Activated T-cell treated with anti-CD3 and anti-CD28 coated beads for 48 hours (primary cell): ENCODE results near the gene PSPN.
A peak's percentile ranks its signal among the peaks of the same experiment; 100 is the strongest.
"Not testable (repeated sequence)": the region's sequence is repeated elsewhere in the genome, so short reads cannot be mapped to it uniquely, and the experiment has no call there.

ENCODE experiments used
- DNase-seq: peaks from one replicate; pipeline ENCODE4 v3.0.0-alpha.2; 2020; ENCODE audit warnings: low read depth

The PSPN gene

DNA sequence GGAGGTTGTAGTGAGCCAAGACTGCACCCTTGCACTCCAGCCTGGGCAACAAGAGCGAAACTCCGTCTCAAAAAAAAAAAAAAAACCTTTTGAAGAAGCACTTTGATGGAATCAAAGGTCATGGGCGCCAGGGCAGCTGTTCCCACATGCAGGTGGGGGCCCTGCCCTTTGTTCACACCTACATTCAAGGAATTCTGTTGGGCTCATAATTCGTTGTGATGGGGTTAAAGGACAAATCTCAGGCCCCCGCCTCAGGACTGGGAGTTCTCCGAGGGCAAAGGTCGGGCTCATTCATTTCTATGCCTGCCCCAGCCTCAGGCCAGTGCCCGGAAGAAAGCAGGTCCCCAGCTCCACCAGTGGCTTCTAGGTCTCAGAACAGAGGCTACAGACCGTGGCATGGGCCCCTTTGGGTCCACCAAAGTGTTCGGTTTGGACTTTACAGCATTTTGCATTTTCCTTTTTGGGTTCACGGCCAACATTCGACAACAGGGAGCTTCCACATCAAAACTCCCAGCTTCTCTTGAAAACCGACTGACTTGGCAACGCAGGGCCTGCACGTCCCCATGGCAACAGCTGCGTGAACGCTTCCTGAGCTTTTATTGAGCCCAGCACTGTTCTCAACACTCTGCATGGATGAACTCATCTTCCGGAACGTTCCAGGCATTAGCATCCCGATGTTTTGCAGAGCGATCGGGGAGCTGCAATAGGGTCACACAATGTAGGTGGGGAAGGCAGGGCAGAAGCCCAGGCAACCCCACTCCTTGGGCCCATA lies 27.3 kb upstream of the PSPN start:
- DNase-seq = no peak

DNA sequence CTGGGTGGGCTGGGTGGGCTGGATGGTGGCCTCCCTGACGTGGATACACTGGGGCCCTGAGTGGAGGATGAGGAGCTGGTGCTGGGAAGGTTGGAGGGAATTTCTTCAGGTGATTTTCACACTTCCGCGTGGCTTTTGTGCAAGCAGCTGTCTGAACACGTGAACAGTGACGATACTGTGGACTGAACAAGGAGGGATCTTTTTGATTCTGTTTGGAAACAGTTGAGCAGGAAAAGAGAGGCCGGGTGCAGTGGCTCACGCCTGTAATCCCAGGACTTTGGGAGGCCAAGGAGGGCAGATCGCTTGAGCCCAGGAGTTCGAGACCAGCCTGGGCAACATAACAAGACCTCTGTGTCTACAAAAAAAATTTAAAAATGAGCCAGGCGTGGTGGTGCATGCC lies 26.3 kb upstream of the PSPN start:
- no peak for DNase-seq

DNA sequence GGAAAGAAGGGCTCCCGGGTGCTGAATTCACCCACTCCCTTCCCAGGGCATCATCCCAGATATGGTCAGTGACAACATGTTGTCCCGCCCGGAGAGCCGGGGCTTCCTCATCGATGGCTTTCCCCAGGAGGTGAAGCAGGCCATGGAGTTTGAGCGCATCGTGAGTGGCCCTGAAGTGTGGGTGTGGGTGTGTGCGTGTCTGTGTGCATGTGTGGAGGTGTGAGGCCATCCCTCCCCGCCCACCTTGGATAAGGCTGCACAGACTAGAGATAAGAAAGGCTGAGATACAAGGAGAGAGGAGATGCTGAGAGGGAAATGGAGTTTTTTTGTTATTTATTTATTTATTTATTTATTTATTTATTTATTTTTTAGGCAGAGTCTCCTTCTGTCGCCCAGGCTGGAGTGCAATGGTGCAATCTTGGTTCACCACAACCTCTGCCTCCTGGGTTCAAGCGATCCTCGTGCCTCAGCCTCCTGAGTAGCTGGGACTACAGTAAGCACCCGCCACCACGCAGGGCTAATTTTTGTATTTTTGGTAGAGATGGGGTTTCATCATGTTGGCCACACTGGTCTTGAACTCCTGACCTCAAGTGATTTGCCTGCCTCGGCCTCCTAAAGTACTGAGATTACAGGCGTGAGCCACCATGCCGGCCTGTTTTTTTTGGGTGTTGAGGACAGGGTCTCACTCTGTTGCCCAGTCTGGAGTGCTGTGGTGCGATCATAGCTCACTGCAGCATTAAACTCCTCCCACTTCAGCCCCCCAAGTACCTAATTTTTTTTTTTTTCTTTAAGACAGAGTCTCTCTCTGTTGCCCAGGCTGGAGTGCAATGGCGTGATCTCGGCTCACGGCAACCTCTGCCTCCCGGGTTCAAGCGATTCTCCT lies 24.6 kb upstream of the PSPN start:
- not testable (repeated sequence) for DNase-seq

DNA sequence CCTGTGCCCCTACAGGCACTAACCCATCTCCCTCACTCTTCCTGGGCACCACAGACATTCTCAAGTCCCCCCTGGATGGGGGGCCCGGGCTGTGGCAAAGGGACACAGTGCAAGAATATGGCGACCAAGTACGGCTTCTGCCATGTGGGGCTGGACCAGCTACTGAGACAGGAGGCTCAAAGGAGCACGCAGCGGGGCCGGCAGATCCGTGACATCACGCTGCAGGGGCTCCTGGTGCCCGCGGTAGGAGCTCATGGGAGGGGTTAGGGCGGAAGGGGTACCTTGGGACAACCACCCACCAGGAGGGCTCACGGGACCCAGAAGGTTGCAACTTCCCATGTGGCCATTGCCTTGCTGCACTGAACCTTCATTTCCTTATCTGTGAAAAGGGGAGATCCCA lies 20.6 kb upstream of the PSPN start:
- no peak for DNase-seq

DNA sequence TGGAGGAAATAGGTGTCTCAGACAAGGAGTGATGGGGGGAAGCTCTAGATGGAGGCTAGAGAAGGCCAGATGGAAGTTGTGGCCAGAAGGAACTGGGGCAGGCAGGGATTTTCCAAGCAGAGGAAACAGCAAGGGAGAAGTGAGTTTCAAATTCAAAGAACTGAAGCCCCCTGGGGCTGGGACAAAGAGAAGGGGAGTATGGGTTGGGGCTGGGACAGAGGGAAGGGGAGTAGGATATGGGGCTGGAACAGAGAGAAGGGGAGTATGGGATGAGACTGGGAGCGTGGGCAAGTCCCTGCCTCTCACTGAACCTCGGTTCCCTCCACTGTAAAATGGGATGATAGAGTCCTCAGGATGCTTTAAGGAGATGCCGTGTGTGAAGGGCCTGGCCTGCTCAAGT lies 19.1 kb upstream of the PSPN start:
- no peak for DNase-seq

DNA sequence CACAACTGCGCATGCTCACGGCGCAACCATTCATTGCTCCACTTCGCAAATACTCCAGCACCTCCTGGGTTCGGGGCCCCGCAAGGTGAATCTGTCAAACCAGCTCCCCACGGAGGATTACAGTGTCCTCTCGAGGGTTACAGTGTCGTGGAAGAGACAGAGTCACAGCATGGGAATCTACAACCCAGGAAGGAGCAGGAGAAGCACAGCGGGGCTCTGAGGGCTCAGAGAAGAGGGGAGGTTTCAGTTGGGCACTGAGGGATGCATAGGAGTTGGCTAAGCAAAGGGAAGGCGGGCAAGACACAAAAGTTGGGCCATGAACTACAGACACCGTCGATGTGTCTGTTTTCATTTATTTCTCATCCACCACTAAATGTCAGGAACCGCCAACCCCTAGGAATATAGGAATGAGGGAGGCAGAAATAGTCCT lies 18.3 kb upstream of the PSPN start:
- no peak for DNase-seq

DNA sequence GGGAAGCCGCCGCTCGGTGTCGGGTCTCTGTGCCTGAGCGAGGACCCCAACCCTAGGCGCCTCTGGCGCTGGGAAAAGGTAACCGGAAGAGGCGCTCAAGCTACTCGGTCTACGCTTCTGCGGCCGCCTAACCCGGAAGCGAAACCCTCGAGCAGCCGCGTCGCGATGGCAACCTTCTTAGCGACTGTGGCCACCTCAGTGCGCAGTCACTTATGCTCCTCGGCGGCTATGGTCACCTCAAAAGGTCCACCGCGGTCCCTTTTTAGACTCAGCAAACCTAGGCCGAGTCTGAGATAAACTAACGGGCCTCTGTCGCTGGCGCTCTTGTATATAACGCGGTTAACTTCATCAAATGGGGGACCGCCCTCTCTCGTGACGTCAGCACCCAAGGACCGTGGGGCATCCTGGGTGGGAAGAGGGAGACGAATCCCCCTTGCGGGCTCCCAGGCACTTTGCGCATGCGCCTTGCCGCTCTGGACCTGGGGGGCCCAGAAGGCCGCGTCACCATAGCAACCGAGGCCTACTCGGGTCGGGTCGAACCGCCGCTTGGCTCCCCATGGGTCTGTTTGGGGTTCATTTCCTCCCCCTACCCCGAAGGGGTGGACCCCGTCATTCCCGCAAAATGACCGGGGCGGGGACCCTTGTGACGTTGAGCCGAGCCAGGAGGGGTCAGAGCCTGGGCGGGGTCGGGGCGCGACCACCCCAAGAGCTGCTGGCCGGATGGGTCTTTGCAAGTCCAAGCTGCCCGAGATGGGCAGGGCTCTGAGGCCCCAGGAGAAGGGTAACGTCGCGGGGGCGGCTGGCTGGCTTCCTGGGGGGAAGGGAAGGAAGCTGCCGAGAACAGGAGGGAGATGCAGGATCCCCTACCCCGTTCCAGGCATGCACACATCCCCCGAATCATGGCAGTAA lies 17.6 kb upstream of the PSPN start, which contains the start of gene GTF2F1:
GTF2F1 (minus strand) TSS at position 91 of the 909 bp plus-strand sequence. CDS start 169 bp downstream, outside the sequence.
- peak; percentile 89 for DNase-seq

DNA sequence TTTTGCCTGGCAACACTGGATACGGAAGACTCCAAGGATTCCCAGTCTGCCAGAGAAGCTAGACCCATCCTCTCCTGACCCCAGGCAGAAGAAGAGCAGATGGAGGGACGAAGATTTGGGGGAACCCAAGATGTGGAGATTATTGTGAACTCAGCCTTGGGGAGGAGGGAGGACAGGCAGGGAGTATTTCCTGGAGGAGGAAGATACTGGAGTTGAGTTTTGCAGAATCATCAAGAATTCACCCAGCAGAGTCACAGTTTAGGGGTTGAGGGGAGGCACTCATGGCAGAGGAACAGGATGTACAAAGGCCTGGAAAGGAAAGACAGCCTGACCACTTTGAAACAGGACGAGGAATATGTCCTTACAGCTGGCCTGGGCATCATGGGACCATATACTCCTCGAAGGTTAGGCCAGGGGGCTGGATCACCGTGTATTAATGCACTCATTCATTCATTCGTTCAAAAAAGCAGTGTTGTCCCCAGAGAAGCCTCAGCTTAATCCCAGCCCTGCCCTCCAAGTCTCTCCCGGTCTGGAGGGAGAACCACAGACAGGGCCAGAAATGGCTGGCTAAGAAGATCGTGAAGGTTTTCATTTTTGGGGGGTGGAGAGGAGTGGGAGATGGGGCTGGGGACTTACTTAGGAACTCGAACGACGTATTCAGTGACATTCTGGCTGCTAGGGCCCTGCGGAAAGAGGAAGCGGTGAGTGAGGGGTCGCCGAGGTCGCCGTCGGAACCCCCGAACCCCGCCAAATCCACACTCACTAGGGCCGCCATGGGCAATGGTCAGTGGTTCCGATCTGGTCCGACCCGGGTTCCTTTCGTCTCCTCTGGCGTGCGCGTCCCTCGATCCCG lies 16.7 kb upstream of the PSPN start:
- DNase-seq = no peak

DNA sequence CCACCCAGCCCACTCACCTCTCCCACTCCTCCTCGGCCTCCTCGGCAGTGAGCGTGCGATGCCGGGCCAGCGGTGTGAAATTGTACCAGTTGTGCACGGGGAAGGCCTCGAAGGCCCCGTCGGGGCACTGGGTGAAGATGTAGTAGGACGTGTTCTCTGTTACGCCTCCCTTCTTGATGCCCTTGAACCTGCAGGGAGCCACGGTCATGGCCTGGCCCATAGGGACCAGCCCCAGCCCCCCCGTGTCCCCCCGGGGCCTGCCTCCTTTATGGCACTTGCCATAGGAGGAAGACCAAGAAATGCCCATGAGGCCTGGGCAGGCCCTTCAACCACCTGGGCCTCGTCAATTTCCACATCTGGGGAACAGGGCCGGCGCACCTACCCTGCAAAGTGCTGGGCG lies 11.6 kb upstream of the PSPN start:
- DNase-seq = no peak

DNA sequence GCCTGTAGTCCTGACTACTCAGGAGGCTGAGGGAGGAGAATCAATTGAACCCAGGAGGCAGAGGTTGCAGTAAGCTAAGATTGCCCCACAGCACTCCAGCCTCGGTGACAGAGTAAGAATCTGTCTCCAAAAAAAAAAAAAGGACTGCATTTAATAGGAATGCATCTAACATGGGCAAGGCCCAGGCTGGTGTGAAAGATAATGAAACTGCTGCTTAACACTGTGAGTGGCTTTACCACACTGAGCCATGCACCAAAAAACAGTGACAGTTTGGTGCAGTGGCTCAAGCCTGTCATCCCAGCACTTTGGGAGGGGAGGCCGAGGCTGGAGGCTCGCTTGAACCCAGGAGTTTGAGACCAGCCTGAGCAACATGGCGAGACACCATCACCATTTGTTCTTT lies 8.6 kb upstream of the PSPN start:
- no peak for DNase-seq

DNA sequence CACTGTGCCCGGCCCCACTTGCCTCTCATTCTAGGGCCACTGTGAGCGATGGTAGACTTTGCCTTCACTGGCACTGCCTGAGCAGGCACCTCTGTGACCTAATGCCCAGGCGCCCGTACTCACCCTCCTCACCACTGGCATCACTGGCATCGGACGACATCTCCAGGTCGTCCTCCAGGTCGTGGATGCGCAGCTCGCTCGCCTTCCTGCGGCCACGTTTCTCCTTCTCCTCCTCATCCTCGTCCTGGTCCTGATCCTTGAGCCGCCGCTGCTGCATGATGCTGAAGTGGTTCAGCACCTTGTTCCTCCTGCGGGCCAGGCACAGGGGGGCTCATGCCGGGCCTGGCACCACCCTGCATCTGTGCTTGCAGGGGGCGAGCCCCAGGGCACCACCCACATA lies 7.5 kb upstream of the PSPN start:
- DNase-seq = no peak

DNA sequence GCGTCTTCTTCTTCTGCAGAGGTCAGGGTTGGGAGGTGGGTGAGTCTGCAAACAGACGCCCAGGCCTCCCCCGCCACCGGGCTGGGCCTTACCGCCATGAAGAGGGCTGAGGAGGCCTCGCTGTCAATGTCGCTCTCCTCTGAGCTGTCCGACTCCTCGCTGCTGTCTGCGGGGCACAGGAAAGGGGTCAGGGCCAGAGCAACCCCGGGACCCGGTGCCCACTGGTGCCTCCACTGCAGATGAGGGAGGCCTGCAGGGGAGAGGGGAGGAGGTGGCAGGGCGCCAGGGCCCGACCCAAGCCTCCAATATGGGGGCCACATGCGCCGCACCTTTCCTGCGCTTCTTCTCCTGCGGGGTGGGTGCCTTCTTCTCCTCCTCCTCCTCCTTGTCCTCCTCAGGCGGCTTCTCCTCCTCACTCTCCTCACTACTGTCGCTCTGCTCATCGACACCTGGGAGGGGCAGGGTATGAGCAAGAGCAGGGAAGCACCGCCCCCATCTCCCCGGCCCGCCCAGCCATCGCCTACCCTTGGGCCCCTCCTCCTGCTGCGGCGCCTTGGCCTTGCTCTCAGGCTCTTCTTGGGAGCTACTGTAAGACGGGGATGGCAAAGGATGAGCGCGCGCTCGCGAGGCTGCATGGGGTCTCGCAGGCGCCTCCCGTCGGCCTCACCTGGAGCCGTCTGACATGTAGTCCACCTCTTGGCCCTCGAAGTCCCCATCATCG lies 5.5 kb upstream of the PSPN start:
- no peak for DNase-seq

DNA sequence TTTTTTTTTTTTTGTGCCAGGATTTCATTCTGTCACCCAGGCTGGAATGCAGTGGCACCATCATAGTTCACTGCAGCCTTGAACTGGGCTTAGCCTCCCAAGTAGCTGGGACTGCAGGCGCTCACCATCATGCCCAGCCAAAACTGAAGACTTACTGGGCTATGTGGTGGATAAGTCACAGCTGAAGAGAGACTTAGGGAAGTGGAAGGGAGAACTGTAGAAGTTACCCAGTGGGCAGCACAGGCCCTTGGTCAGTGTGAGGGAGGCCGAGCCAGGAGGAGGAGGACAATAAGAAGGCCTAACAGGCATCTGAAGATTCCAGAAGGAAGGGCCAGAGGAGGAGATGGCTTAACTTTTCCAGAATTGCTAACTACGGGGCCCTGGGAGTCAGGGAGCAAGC lies 4.0 kb upstream of the PSPN start:
- DNase-seq = no peak

DNA sequence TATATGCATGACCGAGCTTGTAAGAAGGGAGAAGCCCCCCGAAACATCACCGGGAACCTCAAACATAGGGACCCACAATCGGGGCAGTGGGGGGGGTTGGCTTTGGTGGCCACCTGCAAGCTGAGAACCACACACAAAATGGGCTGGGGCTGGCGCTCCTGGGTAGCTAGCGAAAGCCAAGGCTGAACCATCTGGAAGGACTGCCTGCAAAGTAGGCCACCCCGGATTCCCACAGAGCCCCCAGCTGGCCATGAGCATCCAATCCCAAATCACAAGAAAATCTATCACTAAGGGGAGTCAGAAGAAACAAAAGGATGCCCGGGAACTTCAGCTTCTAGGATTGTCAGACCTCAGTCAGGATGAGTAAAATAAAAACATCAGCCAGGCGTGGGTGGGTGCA lies 2.8 kb upstream of the PSPN start:
- no peak for DNase-seq

DNA sequence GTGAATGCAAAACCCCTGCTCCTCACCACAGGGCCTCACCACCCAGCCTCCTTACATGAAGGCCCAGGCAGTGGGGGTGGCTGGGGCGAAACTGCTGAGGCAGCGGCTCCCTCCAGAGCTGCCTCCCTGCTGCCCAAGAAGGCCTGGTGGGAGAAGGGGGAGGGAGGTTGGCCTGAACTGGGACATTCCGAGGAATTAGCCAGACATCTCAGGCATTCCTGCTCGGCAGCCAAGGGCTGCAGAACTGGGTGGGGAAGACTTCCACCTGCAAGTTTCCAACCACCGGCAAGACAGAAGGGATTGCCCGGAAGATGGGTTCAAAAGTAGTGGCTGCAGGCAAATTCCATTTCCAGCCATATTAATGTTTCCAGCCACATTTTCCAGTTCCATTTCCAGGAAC lies 2.3 kb upstream of the PSPN start:
- no peak for DNase-seq

DNA sequence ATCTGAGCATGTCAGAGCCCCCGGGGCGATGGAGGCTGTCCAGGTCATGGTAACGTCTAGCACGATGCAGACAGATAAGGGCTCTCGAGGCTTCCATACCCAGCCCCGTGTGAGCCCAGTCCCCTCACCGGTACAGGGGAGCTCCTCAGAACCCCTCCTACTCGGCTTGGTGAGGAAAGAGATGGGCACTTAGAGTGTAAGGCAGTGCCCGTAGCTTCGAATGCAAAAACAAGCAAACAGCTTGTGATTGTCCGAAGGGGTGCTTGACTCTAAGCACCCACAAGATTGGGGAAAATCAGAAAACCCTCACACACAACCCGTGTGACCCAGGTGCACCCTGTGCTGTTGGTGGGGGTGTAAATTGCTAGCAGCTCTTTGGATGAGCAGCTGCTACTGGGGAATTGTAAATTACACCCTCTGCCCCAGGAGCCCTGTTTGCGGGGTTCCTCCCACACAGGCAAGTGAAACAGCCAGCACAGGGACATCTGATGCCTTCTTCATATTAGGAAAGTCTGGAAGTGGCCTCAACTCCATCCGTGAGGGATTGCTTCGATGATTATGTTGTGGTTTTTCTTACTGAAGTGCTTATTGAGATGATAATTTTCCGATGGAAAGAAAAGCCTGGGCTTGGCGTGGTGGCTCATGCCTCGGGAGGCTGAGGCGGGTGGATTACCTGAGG lies 918 bp upstream of the PSPN start:
- no peak for DNase-seq

DNA sequence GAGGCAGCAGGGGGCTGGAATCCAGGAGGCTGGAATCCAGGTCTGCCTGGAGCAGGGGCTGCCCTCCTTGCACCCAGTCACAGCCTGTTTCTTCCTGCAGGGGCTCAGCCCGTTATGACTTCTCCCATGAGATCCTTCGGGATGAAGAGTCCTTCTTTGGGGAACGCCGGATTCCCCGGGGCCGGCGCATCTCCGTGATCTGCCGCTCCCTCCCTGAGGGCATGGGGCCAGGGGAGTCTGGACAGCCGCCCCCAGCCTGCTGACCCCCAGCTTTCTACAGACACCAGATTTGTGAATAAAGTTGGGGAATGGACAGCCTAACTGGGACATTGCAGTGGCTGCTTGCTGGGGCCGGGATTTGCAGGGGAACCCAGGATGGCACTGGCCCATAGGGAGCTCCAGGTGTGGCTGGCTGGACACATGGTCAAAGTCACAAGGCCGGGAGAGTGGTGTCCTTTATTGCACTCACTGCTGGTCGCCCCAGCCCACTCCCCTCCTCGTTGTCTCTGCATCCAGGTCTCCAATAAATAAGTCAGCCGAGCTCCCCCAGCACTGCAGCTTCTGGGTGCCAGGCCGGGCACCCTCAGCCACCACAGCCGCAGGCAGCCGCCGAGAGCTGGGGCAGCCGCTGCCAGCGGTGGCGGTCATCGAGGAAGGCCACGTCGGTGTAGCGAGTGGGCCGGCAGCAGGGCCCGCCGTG lies 872 bp downstream of the PSPN start:
- DNase-seq = no peak

DNA sequence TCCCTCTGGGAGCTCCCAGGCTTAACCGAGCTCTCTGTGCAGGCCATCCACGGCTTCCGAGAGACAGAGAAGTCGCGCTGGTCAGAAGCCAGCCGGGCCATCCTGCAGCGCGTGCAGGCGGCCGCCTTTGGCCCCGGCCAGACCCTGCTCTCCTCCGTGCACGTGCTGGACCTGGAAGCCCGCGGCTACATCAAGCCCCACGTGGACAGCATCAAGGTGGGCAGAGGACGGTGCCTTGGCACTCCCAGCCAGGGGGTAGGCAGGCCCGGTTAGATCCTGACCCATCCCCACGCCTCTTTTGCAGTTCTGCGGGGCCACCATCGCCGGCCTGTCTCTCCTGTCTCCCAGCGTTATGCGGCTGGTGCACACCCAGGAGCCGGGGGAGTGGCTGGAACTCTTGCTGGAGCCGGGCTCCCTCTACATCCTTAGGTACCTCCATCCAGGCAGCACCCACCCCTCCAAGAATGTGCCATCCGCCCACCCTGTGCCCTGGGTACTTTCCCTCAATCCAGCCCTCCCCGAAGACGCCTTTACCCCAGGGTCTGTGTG lies 1.5 kb downstream of the PSPN start:
- no peak for DNase-seq

DNA sequence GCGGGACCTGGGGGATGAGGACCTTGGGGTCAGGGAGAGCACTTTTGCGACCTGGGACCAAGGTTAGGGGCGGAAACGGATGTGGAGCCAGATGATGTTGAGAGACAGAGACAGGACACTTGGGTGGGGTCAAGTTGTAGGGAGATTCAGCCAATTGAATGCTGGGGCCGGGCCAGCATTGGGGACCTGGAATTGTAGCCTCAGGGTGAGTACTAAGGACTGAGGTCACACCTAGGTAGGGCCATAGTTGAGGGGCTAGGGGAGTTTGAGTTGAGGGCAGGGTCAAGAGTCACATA lies 2.0 kb downstream of the PSPN start:
- no peak for DNase-seq
